Measurements from ENCODE around the gene ENTR1. TPM values are rescaled to one million over a fixed set of nuclear protein-coding genes. Genes with fewer than 3 reads are reported as not detected.

The ENTR1 gene
- total RNA-seq, 1 donor from 2014 or later, result 27.7 TPM

DNA sequence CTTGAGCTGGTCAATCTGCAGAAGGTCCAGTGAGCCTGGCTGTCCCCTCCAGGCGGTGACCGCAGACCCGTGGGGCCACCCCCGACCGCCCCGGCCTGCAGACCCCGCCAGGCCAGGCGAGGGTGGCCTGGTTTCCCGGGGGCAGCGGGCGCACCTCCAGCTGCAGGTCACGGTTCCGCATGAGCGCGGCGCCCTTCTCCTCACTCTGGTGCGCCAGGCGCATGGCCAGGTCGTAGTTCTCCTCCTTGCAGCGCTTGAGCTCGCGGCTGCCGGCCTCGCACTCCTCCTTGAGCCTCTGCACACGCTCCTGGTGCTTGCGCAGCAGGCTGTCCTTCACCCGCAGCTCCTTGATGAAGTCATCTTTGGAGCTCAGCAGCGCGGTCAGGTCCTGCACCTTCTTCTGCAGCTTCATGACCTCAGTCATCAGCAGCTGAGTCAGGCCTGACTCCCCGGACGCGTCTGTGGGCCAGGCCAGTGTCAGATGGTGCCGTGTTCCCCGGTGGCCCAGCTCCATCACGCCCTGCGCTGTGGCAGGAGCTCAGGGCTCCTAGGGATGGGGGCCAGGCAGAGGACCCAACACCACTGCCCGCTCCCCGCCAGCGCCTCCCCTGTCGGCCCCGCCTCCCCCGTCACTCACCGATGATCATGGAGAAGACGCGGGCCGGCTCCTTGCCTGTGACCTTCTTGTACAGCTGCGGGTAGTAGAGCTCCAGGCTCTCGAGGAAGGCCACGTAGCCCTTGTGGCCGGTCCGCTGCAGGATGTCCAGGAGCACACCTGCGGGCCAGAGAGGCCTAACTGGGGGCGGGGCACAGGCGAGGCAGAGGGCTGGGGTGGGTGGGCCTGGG, 39.5 kb downstream of the ENTR1 start:
- H3K4me3 ChIP-seq, result no peak overlapping the region
- TF ChIP-seq, protein P1, sequence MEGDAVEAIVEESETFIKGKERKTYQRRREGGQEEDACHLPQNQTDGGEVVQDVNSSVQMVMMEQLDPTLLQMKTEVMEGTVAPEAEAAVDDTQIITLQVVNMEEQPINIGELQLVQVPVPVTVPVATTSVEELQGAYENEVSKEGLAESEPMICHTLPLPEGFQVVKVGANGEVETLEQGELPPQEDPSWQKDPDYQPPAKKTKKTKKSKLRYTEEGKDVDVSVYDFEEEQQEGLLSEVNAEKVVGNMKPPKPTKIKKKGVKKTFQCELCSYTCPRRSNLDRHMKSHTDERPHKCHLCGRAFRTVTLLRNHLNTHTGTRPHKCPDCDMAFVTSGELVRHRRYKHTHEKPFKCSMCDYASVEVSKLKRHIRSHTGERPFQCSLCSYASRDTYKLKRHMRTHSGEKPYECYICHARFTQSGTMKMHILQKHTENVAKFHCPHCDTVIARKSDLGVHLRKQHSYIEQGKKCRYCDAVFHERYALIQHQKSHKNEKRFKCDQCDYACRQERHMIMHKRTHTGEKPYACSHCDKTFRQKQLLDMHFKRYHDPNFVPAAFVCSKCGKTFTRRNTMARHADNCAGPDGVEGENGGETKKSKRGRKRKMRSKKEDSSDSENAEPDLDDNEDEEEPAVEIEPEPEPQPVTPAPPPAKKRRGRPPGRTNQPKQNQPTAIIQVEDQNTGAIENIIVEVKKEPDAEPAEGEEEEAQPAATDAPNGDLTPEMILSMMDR (IDR thresholded peaks at IDR 0.05), result no peak
- H3K36me3 ChIP-seq, result no peaks in the 10 kb centered on the region
- no peaks in the 10 kb centered on the region for H3K27me3 ChIP-seq
- H3K9me3 ChIP-seq, result no peaks in the 10 kb centered on the region
- H3K27ac ChIP-seq, result no peak overlapping the region
- no peaks in the 10 kb centered on the region for H3K4me1 ChIP-seq
- DNase-seq (ENCODE audit: low spot score in 2 of 2), result no peak
- intact Hi-C loops (cut with DNase I), result no loop called here

GRCh38 chr9:136370037-136370436, 40.4 kb downstream of the ENTR1 start:
- intact Hi-C loops (cut with DNase I), result no loop called here
- TF ChIP-seq, protein P1 (IDR thresholded peaks at IDR 0.05), result no peak
- Histone ChIP-seq H3K4me3 (no peak overlapping the region), H3K36me3 (no peaks in the 10 kb centered on the region), H3K9me3 (no peaks in the 10 kb centered on the region), H3K27ac (no peak overlapping the region), H3K27me3 (no peaks in the 10 kb centered on the region), H3K4me1 (no peaks in the 10 kb centered on the region)
- no peak for DNase-seq (ENCODE audit: low spot score in 2 of 2)

DNA sequence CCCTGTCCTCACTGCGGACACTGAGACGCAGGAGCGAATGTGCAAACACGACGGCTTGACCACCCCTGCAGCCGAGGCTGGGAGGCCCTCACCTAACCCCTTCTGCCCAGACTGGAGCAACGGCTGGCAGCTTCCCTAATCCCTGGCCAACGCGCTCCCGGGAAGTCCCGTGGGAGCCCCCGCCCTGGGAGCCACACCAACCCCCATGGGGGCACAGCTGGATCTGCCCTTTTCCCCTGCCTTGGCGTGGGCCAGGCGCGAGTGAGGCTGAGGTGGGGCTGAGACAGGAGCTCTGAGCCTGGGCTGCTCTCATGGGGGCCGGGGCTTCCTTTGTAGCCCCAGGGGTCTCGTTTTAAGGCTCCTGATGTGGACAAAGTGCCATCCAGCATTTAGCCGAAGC, 42.2 kb downstream of the ENTR1 start:
- Histone ChIP-seq H3K27ac (no peak overlapping the region), H3K4me3 (no peak overlapping the region), H3K27me3 (no peaks in the 10 kb centered on the region), H3K36me3 (no peaks in the 10 kb centered on the region), H3K9me3 (no peaks in the 10 kb centered on the region), H3K4me1 (peaks cover 5 to 6% of the 10 kb centered on the region in 2 donors)
- no peak for DNase-seq (ENCODE audit: low spot score in 2 of 2)
- intact Hi-C loops (cut with DNase I), result no loop called here
- TF ChIP-seq, protein P1 (IDR thresholded peaks at IDR 0.05), result no peak

- no peak for DNase-seq (ENCODE audit: low spot score in 2 of 2)
- intact Hi-C loops (cut with DNase I), result no loop called here
Observed at GRCh38 chr9:136367296-136368145, 42.9 kb downstream of the ENTR1 start.

GRCh38 chr9:136366826-136367225, 43.6 kb downstream of the ENTR1 start:
- Histone ChIP-seq H3K4me1 (peaks cover 5 to 8% of the 10 kb centered on the region in 2 donors), H3K27ac (no peak overlapping the region), H3K36me3 (no peaks in the 10 kb centered on the region), H3K4me3 (no peak overlapping the region), H3K27me3 (no peaks in the 10 kb centered on the region), H3K9me3 (no peaks in the 10 kb centered on the region)
- TF ChIP-seq, protein P1 (IDR thresholded peaks at IDR 0.05), result no peak
- intact Hi-C loops (cut with DNase I), result no loop called here
- DNase-seq (ENCODE audit: low spot score in 2 of 2), result no peak

More at GRCh38 chr9:136367296-136368145, 42.9 kb downstream of the ENTR1 start:
- H3K36me3 ChIP-seq, result no peaks in the 10 kb centered on the region
- H3K27me3 ChIP-seq, result no peaks in the 10 kb centered on the region
- no peak overlapping the region for H3K4me3 ChIP-seq
- peaks cover 5 to 8% of the 10 kb centered on the region in 2 donors for H3K4me1 ChIP-seq
- TF ChIP-seq, protein P1 (IDR thresholded peaks at IDR 0.05), result no peak
- H3K27ac ChIP-seq, result no peak overlapping the region
- H3K9me3 ChIP-seq, result no peaks in the 10 kb centered on the region

Data from ascending aorta (tissue), 2 donors.